SK-N-SH (cell line): ENCODE data around the gene GAPVD1. TPM values are rescaled to one million over a fixed set of nuclear protein-coding genes. Genes with fewer than 3 reads are reported as not detected.

ENCODE experiments used
- CTCF ChIA-PET: fragments of 300-600, 350-600 bp; formaldehyde crosslinking; extraction: SDS; loops from one replicate; lab custom pipeline; 2021; lab: Yijun Ruan, JAX
- POLR2A ChIA-PET: fragments of 350-600 bp; sonication (Branson Sonifier 250); formaldehyde crosslinking; extraction: SDS; loops from one replicate; lab custom pipeline; 2020; ENCODE audit warnings: antibody characterized with exemption, inconsistent platforms; lab: Yijun Ruan, JAX
- DNase-seq: peaks from one replicate; pipeline ENCODE4 v3.0.0; 2012
- H2AFZ ChIP-seq: fragments of 200-600 bp; sonication (generic); 2 replicates; pipeline ENCODE4 v1.8.1; 2016; ENCODE audit warnings: antibody characterized with exemption, mild to moderate bottlenecking, low read depth
- H3F3A ChIP-seq: fragments of 200-600 bp; sonication (generic); replicated peaks from 2 replicates; pipeline ENCODE3; 2016; ENCODE audit warnings: antibody characterized with exemption, mild to moderate bottlenecking; ENCODE audit not compliant: insufficient read depth
- H3K27ac ChIP-seq, 2 experiments: fragments of 200-500 bp in 1 of 2; fragments of 200-600 bp in 1 of 2; sonication (Bioruptor generic) in 1 of 2; sonication (generic), shearing (Covaris generic) in 1 of 2; 2 replicates each; pipeline versions ENCODE4 v1.5.1 to v1.6.1; 2014 to 2016; ENCODE audit warnings: low read depth in 2 of 2, inconsistent platforms in 1 of 2, low read length in 1 of 2, mild to moderate bottlenecking in 1 of 2, mixed read lengths in 1 of 2
- H3K27me3 ChIP-seq: fragments of 200-600 bp; sonication (generic), shearing (Covaris generic); 2 replicates; pipeline ENCODE4 v1.6.1; 2016; ENCODE audit warnings: mixed run types; ENCODE audit not compliant: insufficient read depth
- H3K36me3 ChIP-seq, 2 experiments: fragments of 200-500 bp in 1 of 2; fragments of 200-600 bp in 1 of 2; sonication (Bioruptor generic) in 1 of 2; sonication (generic) in 1 of 2; replicated peaks in 1 of 2; 2 replicates each; pipeline versions ENCODE3 to v1.5.1; 2014 to 2016; ENCODE audit warnings: low read length in 1 of 2, mild to moderate bottlenecking in 1 of 2; ENCODE audit not compliant: insufficient read depth in 2 of 2, control insufficient read depth in 1 of 2
- H3K4me1 ChIP-seq, 2 experiments: fragments of 200-500 bp in 1 of 2; fragments of 200-600 bp in 1 of 2; sonication (Bioruptor generic) in 1 of 2; sonication (generic), shearing (Covaris generic) in 1 of 2; 2 replicates each; pipeline versions ENCODE4 v1.5.1 to v1.6.1; 2014 to 2016; ENCODE audit warnings: low read depth in 1 of 2, low read length in 1 of 2, mixed run types in 1 of 2; ENCODE audit not compliant: insufficient read depth in 2 of 2, control insufficient read depth in 1 of 2
- H3K4me2 ChIP-seq: fragments of 200-600 bp; sonication (generic), shearing (Covaris generic); 2 replicates; pipeline ENCODE4 v1.6.1; 2017; ENCODE audit warnings: mixed run types
- H3K4me3 ChIP-seq, 2 experiments: fragments of 200-500 bp in 1 of 2; fragments of 200-600 bp in 1 of 2; sonication (Bioruptor generic) in 1 of 2; sonication (generic), shearing (Covaris generic) in 1 of 2; 2 replicates each; pipeline versions ENCODE4 v1.5.1 to v1.8.1; 2014 to 2016; ENCODE audit warnings: low read depth in 2 of 2, inconsistent platforms in 1 of 2, low read length in 1 of 2, mild to moderate bottlenecking in 1 of 2, mixed read lengths in 1 of 2, moderate library complexity in 1 of 2
- H3K79me2 ChIP-seq: fragments of 200-600 bp; sonication (generic); 2 replicates; pipeline ENCODE4 v1.8.1; 2017; ENCODE audit warnings: mild to moderate bottlenecking; ENCODE audit not compliant: insufficient read depth
- H3K9ac ChIP-seq: fragments of 200-600 bp; sonication (generic); 2 replicates; pipeline ENCODE4 v1.6.1; 2017; ENCODE audit warnings: mixed run types
- H3K9me2 ChIP-seq: fragments of 200-600 bp; sonication (generic); 2 replicates; pipeline ENCODE4 v1.6.1; 2017; ENCODE audit warnings: mixed run types
- H3K9me3 ChIP-seq: fragments of 200-600 bp; sonication (generic); 2 replicates; pipeline ENCODE4 v1.6.1; 2017; ENCODE audit warnings: mixed run types, mild to moderate bottlenecking, moderate library complexity
- H4K20me1 ChIP-seq: fragments of 200-600 bp; sonication (generic); 2 replicates; pipeline ENCODE4 v1.6.1; 2017; ENCODE audit warnings: mild to moderate bottlenecking, mixed run types; ENCODE audit not compliant: insufficient read depth
- CTCF ChIP-seq: fragments of 200-600 bp; sonication (generic); IDR thresholded peaks from 2 replicates; pipeline ENCODE4 v1.6.1; 2017; ENCODE audit warnings: antibody characterized with exemption, mild to moderate bottlenecking, moderate library complexity
- FOSL2 ChIP-seq: IDR thresholded peaks from 2 replicates; pipeline ENCODE4 v1.4.0; 2012; ENCODE audit warnings: low read depth, mild to moderate bottlenecking, moderate library complexity, borderline replicate concordance
- FOXJ3 ChIP-seq: sonication (generic); formaldehyde crosslinking; IDR thresholded peaks from 2 replicates; pipeline ENCODE4 v1.5.1; 2020; ENCODE audit warnings: mild to moderate bottlenecking, missing genetic modification reagents
- GATA2 ChIP-seq: sonication (generic); formaldehyde crosslinking; IDR thresholded peaks from 2 replicates; pipeline ENCODE4 v1.5.0; 2020; ENCODE audit warnings: mild to moderate bottlenecking, missing genetic modification reagents
- JUND ChIP-seq: IDR thresholded peaks from 2 replicates; pipeline ENCODE4 v1.4.0; 2012
- MAX ChIP-seq: IDR thresholded peaks from 2 replicates; pipeline ENCODE4 v1.4.0; 2012; ENCODE audit warnings: low read depth
- POLR2AphosphoS5 ChIP-seq: IDR thresholded peaks from 2 replicates; pipeline ENCODE4 v1.6.1; 2012; ENCODE audit warnings: low read depth, low read length
- RAD21 ChIP-seq: IDR thresholded peaks from 2 replicates; pipeline ENCODE4 v1.6.1; 2012; ENCODE audit warnings: mild to moderate bottlenecking, low read length
- REST ChIP-seq: IDR thresholded peaks from 2 replicates; pipeline ENCODE4 v1.6.1; 2012; ENCODE audit warnings: mild to moderate bottlenecking, low read depth, low read length, moderate library complexity
- SIN3A ChIP-seq: IDR thresholded peaks from 2 replicates; pipeline ENCODE4 v1.6.1; 2012; ENCODE audit warnings: low read depth, mild to moderate bottlenecking, low read length, moderate library complexity, borderline replicate concordance
- SMC3 ChIP-seq: IDR thresholded peaks from 2 replicates; pipeline ENCODE4 v1.6.1; 2012; ENCODE audit warnings: low read depth, low read length, improper control_type of control experiment
- TAF1 ChIP-seq: IDR thresholded peaks from 2 replicates; pipeline ENCODE4 v1.6.1; 2012; ENCODE audit warnings: low read depth, mild to moderate bottlenecking, low read length, moderate library complexity, borderline replicate concordance
- TCF12 ChIP-seq: IDR thresholded peaks from 2 replicates; pipeline ENCODE4 v1.4.0; 2012
- YY1 ChIP-seq: IDR thresholded peaks from 2 replicates; pipeline ENCODE4 v1.4.0; 2012; ENCODE audit warnings: low read depth, mild to moderate bottlenecking
- ZBTB33 ChIP-seq: IDR thresholded peaks from 2 replicates; pipeline ENCODE4 v1.4.0; 2012; ENCODE audit warnings: low read depth, borderline replicate concordance
- WGBS: methylation state at CpG from one replicate; pipeline ENCODE4 v1.1.6; 2017; ENCODE audit warnings: low lambda C conversion rate; 5-methylcytosine and 5-hydroxymethylcytosine counted together
- polyA plus RNA-seq, 3 experiments: library from polyadenylated mRNA; depleted of rRNA; stranded (reverse); fragments of >200 nt; gene quantifications; 2 replicates each; pipeline ENCODE4 v1.2.3, GENCODE V29; 2012

Gene GAPVD1
- polyA plus RNA-seq, 1 of the 3 experiments (the other 2 are of a cell fraction) = 10.5 TPM

- H3K9ac ChIP-seq = no peak overlapping the region
- no peaks in the 10 kb centered on the region for H3K9me3 ChIP-seq
- no peak overlapping the region for H3K4me3 ChIP-seq
- H2AFZ ChIP-seq = no peak overlapping the region
- no peak for TF ChIP-seq MAX
- TF ChIP-seq TCF12 = no peak
- TF ChIP-seq CTCF = no peak
- TF ChIP-seq YY1 = no peak
- no peak for TF ChIP-seq JUND
- no peak for TF ChIP-seq FOXJ3 (CRISPR knock-in tag)
- no peak for TF ChIP-seq TAF1
- TF ChIP-seq REST = no peak
- no peak for TF ChIP-seq GATA2 (CRISPR knock-in tag)
- TF ChIP-seq SMC3 = no peak
- TF ChIP-seq RAD21 = no peak
- TF ChIP-seq ZBTB33 = no peak
- no peak for TF ChIP-seq FOSL2
- no peak for TF ChIP-seq POLR2AphosphoS5
- no peak for TF ChIP-seq SIN3A
- no peaks in the 10 kb centered on the region for H3K27me3 ChIP-seq
- H3K79me2 ChIP-seq = peaks cover 100% of the 10 kb centered on the region
- H3K4me2 ChIP-seq = no peak overlapping the region
- ChIA-PET POLR2A (no interaction called here), CTCF (interaction anchor here (1.1 to 1.4 kb wide), 3 partner anchors 10 to 17 kb away, joined by 3 to 4 read pairs (median 4); partner anchors contain the start of gene GAPVD1)
- H3K4me1 ChIP-seq = peaks cover 0 to 6% of the 10 kb centered on the region in 2 experiments; a peak in 1 of 4 replicates
- H4K20me1 ChIP-seq = peaks cover 25% of the 10 kb centered on the region
- no peak overlapping the region for H3K27ac ChIP-seq
- H3K36me3 ChIP-seq = no peaks in the 10 kb centered on the region
- no peak for DNase-seq
- 91% methylated on average over 3 of the region's 3 CpGs for WGBS
- peaks cover 7% of the 10 kb centered on the region for H3F3A ChIP-seq
- no peaks in the 10 kb centered on the region for H3K9me2 ChIP-seq
These were observed 11.1 kb downstream of the GAPVD1 start for GRCh38 chr9:125272697-125273096.
